ENCODE results near the gene AP2B1. TPM values are rescaled to one million over a fixed set of nuclear protein-coding genes. Genes with fewer than 3 reads are reported as not detected.

AP2B1 gene
- total RNA-seq, 1 experiment from 2014 or later = 70.2 TPM

DNA sequence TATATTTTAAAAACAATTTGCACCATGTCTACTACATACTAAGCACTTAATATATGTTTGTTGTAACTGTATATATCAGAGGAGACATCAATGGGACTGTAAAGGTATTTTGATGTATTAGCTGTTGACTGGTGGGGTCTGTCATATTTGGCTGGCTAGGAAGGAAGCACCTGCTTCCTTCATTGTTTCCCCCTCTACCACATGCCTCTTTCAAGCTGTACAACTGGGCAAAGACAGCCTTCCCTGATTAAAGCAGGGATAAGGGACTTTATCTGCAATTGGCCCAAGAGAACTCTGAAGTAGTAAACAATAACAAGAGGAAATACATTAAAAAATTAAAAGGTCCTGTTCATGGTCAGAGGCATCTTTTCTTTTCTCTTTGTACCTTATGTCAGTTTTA is 44.1 kb upstream of the AP2B1 start:
- Histone ChIP-seq H3K4me3 (ENCODE audit: low read length) (no peak overlapping the region), H4K20me1 (ENCODE audit: low read length) (no peaks in the 10 kb centered on the region), H3K9ac (ENCODE audit: low read length) (no peak overlapping the region), H3F3A (ENCODE audit: low read length, unreplicated experiment) (no peaks in the 10 kb centered on the region), H3K9me3 (ENCODE audit: low read length) (no peaks in the 10 kb centered on the region), H3K27me3 (ENCODE audit: low read length) (no peaks in the 10 kb centered on the region; the same call in 1 of the 2 replicates), H3K27ac (ENCODE audit: low read length) (no peak overlapping the region), H3K4me1 (ENCODE audit: insufficient read depth, low read length) (peaks cover 6% of the 10 kb centered on the region; the same call in 1 of the 2 replicates), H3K79me2 (ENCODE audit: low read length) (no peaks in the 10 kb centered on the region), H3K9me2 (replicated peaks; ENCODE audit: low read length) (no peaks in the 10 kb centered on the region), H3K4me2 (ENCODE audit: low read length) (no peak overlapping the region), H3K36me3 (ENCODE audit: low read depth, low read length) (no peaks in the 10 kb centered on the region), H2AFZ (ENCODE audit: low read length) (no peak overlapping the region)
- TF ChIP-seq EZH2 (IDR thresholded peaks at IDR 0.05; ENCODE audit: low read length, unreplicated experiment) (no peak), EZH2phosphoT487 (IDR thresholded peaks at IDR 0.05; ENCODE audit: borderline replicate concordance, low read length) (no peak)
- TF ChIP-seq, protein P1, sequence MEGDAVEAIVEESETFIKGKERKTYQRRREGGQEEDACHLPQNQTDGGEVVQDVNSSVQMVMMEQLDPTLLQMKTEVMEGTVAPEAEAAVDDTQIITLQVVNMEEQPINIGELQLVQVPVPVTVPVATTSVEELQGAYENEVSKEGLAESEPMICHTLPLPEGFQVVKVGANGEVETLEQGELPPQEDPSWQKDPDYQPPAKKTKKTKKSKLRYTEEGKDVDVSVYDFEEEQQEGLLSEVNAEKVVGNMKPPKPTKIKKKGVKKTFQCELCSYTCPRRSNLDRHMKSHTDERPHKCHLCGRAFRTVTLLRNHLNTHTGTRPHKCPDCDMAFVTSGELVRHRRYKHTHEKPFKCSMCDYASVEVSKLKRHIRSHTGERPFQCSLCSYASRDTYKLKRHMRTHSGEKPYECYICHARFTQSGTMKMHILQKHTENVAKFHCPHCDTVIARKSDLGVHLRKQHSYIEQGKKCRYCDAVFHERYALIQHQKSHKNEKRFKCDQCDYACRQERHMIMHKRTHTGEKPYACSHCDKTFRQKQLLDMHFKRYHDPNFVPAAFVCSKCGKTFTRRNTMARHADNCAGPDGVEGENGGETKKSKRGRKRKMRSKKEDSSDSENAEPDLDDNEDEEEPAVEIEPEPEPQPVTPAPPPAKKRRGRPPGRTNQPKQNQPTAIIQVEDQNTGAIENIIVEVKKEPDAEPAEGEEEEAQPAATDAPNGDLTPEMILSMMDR (conservative IDR thresholded peaks at IDR 0.05; ENCODE audit: low read depth, low read length) = no peak
- CTCF ChIA-PET = no interaction called here
- ATAC-seq (no peak), DNase-seq (no peak)
- intact Hi-C loops (cut with micrococcal nuclease) = no loop called here
- POLR2A ChIA-PET (ENCODE audit: unreplicated experiment) = no interaction called here
- no TSS peak for BruUV-seq (replicated peaks)

DNA sequence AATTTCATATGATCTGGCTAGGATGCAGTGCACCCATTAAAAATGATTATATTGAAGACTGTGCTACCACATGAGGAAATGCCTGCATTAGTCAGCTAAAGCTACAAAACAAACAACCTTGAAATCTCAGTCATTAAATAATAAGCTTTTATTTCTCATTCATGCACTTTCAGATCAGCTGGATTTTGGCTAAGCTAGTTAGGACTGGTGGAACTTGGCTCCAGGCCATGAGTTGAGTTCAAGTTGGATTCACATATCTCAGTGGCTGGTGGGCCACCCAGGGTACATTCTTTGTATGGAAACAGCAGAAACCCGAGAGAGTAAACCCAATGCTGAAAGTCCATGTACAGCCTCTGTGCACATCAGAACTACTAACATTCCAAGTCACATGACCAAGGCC is 43.3 kb upstream of the AP2B1 start:
- no peak overlapping the region for H2AFZ ChIP-seq (ENCODE audit: low read length)
- DNase-seq = peak; percentile 20
- no peaks in the 10 kb centered on the region for H3K9me3 ChIP-seq (ENCODE audit: low read length)
- no peak for ATAC-seq
- no peaks in the 10 kb centered on the region for H3K36me3 ChIP-seq (ENCODE audit: low read depth, low read length)
- TF ChIP-seq EZH2 (IDR thresholded peaks at IDR 0.05; ENCODE audit: low read length, unreplicated experiment) (no peak), EZH2phosphoT487 (IDR thresholded peaks at IDR 0.05; ENCODE audit: borderline replicate concordance, low read length) (no peak)
- TF ChIP-seq, protein P1 (conservative IDR thresholded peaks at IDR 0.05; ENCODE audit: low read depth, low read length) = no peak
- no TSS peak for BruUV-seq (replicated peaks)
- peaks cover 5% of the 10 kb centered on the region for H3K27me3 ChIP-seq (ENCODE audit: low read length)
- intact Hi-C loops (cut with micrococcal nuclease) = no loop called here
- H3K4me2 ChIP-seq (ENCODE audit: low read length) = no peak overlapping the region
- H3K9ac ChIP-seq (ENCODE audit: low read length) = no peak overlapping the region
- no peaks in the 10 kb centered on the region for H3F3A ChIP-seq (ENCODE audit: low read length, unreplicated experiment)
- ChIA-PET POLR2A (ENCODE audit: unreplicated experiment) (no interaction called here), CTCF (interaction anchor here (0.6 kb wide), 1 partner anchor 161 kb away, joined by 3 read pairs; no protein-coding TSS in a partner anchor)
- no peak overlapping the region for H3K4me3 ChIP-seq (ENCODE audit: low read length)
- no peaks in the 10 kb centered on the region for H4K20me1 ChIP-seq (ENCODE audit: low read length)
- no peaks in the 10 kb centered on the region for H3K9me2 ChIP-seq (replicated peaks; ENCODE audit: low read length)
- peaks cover 6% of the 10 kb centered on the region; the same call in 1 of the 2 replicates for H3K4me1 ChIP-seq (ENCODE audit: insufficient read depth, low read length)
- H3K27ac ChIP-seq (ENCODE audit: low read length) = no peak overlapping the region
- no peaks in the 10 kb centered on the region for H3K79me2 ChIP-seq (ENCODE audit: low read length)

DNA sequence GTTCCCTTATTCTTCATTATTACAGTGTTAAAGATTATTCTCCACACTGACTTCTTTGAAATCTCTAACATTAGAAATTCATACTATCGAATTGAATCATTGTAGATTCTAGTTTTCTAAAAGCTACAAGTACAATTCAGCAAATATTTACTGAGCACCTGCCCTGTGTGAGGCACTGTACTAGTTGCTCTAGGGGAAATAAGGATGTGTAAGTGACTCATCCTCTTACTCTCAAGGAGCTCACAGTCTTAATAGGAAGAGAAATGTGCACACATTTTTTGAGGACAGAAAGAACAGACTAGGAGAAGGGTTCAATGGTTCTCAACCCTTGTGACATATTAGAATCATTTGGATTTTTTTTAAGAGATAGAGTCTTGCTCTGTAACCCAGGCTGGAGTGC is 42.0 kb upstream of the AP2B1 start:
- intact Hi-C loops (cut with micrococcal nuclease) = no loop called here
- H3K27ac ChIP-seq (ENCODE audit: low read length) = no peak overlapping the region
- ATAC-seq (no peak), DNase-seq (no peak)
- CTCF ChIA-PET = no interaction called here
- peaks cover 6% of the 10 kb centered on the region; the same call in 1 of the 2 replicates for H3K4me1 ChIP-seq (ENCODE audit: insufficient read depth, low read length)
- no peaks in the 10 kb centered on the region for H3K9me3 ChIP-seq (ENCODE audit: low read length)
- TF ChIP-seq EZH2 (IDR thresholded peaks at IDR 0.05; ENCODE audit: low read length, unreplicated experiment) = no peak
- TF ChIP-seq, protein P1 (conservative IDR thresholded peaks at IDR 0.05; ENCODE audit: low read depth, low read length) = no peak
- TF ChIP-seq EZH2phosphoT487 (IDR thresholded peaks at IDR 0.05; ENCODE audit: borderline replicate concordance, low read length) = no peak
- H4K20me1 ChIP-seq (ENCODE audit: low read length) = no peaks in the 10 kb centered on the region
- no peak overlapping the region for H2AFZ ChIP-seq (ENCODE audit: low read length)
- no peak overlapping the region for H3K4me3 ChIP-seq (ENCODE audit: low read length)
- H3K9me2 ChIP-seq (replicated peaks; ENCODE audit: low read length) = no peaks in the 10 kb centered on the region
- POLR2A ChIA-PET (ENCODE audit: unreplicated experiment) = no interaction called here
- H3K4me2 ChIP-seq (ENCODE audit: low read length) = no peak overlapping the region
- no peak overlapping the region for H3K9ac ChIP-seq (ENCODE audit: low read length)
- no peaks in the 10 kb centered on the region for H3K36me3 ChIP-seq (ENCODE audit: low read depth, low read length)
- no peaks in the 10 kb centered on the region for H3F3A ChIP-seq (ENCODE audit: low read length, unreplicated experiment)
- BruUV-seq (replicated peaks) = no TSS peak
- H3K79me2 ChIP-seq (ENCODE audit: low read length) = no peaks in the 10 kb centered on the region
- H3K27me3 ChIP-seq (ENCODE audit: low read length) = peaks cover 16% of the 10 kb centered on the region

Data from PC-3 (cell line).